ENCODE data around the gene HOXB3. TPM values are rescaled to one million over a fixed set of nuclear protein-coding genes. Genes with fewer than 3 reads are reported as not detected.
A peak's percentile ranks its signal among the peaks of the same experiment; 100 is the strongest.
"Not testable (repeated sequence)": the region's sequence is repeated elsewhere in the genome, so short reads cannot be mapped to it uniquely, and the experiment has no call there.

HOXB3 gene
- total RNA-seq, 2 experiments from 2014 or later, result 10.5 to 13.6 TPM

- POLR2A ChIA-PET, result interaction anchor here (0.7 to 1.3 kb wide), 3 partner anchors 10 to 72 kb away, joined by 3 to 4 read pairs (median 3); no protein-coding TSS in a partner anchor
- peaks cover 45% of the 10 kb centered on the region for H3K27me3 Mint-ChIP-seq
- ATAC-seq (ENCODE audit: low read depth) (no peak), DNase-seq (no peak)
- no peak overlapping the region for H3K27ac Mint-ChIP-seq
- peaks cover 46% of the 10 kb centered on the region for H3K4me1 Mint-ChIP-seq
- H3K36me3 Mint-ChIP-seq, result peaks cover 7% of the 10 kb centered on the region
- no peak overlapping the region for H3K4me3 Mint-ChIP-seq
- no peaks in the 10 kb centered on the region for H3K9me3 Mint-ChIP-seq
Measured at GRCh38 chr17:48515925-48516900, 73.8 kb downstream of the HOXB3 start.

DNA sequence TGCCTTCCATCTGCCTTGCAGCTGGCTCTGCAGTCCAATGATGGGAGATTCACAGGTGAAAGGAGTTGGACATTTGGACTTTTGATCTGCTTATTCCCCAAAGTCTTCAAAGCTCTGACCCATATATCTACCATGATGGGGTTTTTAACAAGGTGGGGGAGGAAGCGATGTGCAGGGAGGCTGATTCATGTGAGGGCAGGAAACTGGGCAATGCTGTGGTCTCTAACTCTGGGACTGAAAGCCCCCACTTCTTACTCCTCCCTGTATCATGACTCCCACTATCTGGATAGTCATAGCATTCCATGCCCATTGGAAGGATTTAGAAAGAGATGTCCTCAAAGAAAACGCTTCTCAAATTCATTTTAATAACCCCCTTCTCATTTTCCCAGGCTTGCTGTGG, 75.6 kb downstream of the HOXB3 start:
- peak overlapping the region; percentile 31 for H3K4me3 Mint-ChIP-seq
- ATAC-seq (ENCODE audit: low read depth) (no peak), DNase-seq (no peak)
- H3K27ac Mint-ChIP-seq, result peak overlapping the region; percentile 65
- peaks cover 7% of the 10 kb centered on the region for H3K36me3 Mint-ChIP-seq
- peaks cover 35% of the 10 kb centered on the region for H3K27me3 Mint-ChIP-seq
- POLR2A ChIA-PET, result interaction anchor here (0.9 to 2.2 kb wide), 3 partner anchors 9 to 32 kb away, joined by 3 to 13 read pairs (median 3); no protein-coding TSS in a partner anchor
- no peaks in the 10 kb centered on the region for H3K9me3 Mint-ChIP-seq
- H3K4me1 Mint-ChIP-seq, result peaks cover 51% of the 10 kb centered on the region

- no peak for ATAC-seq (ENCODE audit: low read depth)
- no peak for DNase-seq
- POLR2A ChIA-PET, result interaction anchor here (0.9 to 2.2 kb wide), 7 partner anchors 8 to 33 kb away, joined by 3 to 21 read pairs (median 3); no protein-coding TSS in a partner anchor
- Mint-ChIP-seq H3K4me3 (peak overlapping the region; percentile 85), H3K36me3 (peaks cover 7% of the 10 kb centered on the region), H3K27ac (peak overlapping the region; percentile 95), H3K4me1 (peaks cover 49% of the 10 kb centered on the region), H3K27me3 (peaks cover 34% of the 10 kb centered on the region), H3K9me3 (peaks cover 1% of the 10 kb centered on the region)
Measured at GRCh38 chr17:48513666-48514455, 76.2 kb downstream of the HOXB3 start.

GRCh38 chr17:48513097-48513496, 76.9 kb downstream of the HOXB3 start:
- Mint-ChIP-seq H3K36me3 (peaks cover 7% of the 10 kb centered on the region), H3K9me3 (peaks cover 1% of the 10 kb centered on the region), H3K4me1 (peaks cover 49% of the 10 kb centered on the region), H3K4me3 (peak overlapping the region; percentile 85), H3K27me3 (peaks cover 34% of the 10 kb centered on the region), H3K27ac (peak overlapping the region; percentile 95)
- POLR2A ChIA-PET, result interaction anchor here (0.9 to 2.2 kb wide), 5 partner anchors 9 to 34 kb away, joined by 3 to 21 read pairs (median 5); no protein-coding TSS in a partner anchor
- ATAC-seq (ENCODE audit: low read depth) (peak; percentile 57), DNase-seq (no peak)

DNA sequence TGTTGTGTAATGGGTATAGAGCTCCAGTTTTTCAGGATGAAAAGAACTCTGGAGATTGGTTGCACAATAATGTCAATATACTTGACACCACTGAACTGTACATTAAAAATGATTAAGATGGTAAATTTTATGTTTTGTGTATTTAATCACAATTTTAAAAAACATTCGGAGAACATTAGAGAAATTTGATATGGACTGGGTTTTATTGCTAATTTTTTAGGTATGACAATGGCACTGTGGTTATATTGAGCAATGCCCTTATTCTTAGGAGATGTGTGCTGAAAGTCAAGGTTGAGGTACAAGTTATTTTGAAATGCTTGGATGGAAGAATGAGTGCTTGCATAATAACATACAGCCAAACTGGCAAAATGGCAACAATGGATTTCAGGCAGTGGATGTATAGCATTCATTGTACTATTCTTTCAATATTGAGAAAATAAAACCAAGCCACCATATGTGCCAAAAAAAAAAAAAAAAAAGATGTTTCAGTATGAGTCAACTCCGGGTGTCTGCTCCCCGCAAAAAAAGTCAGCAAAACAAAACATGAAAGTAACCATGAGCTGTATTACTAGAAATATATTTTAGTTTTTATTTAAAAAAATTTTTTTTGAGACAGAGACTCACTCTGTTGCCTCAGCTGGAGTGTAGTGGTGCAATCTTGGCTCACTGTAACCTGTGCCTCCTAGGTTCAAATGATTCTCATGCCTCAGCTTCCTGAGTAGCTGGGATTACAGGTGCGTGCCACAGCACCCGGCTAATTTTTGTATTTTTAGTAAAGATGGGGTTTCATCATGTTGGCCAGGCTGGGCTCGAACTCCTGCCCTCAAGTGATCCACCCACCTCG, 79.1 kb downstream of the HOXB3 start:
- peaks cover 46% of the 10 kb centered on the region for H3K4me1 Mint-ChIP-seq
- H3K27ac Mint-ChIP-seq, result peak overlapping the region; percentile 95
- H3K36me3 Mint-ChIP-seq, result peaks cover 8% of the 10 kb centered on the region
- H3K4me3 Mint-ChIP-seq, result peak overlapping the region; percentile 59
- peak; percentile 46 for DNase-seq
- peak; percentile 82 for ATAC-seq (ENCODE audit: low read depth)
- H3K9me3 Mint-ChIP-seq, result peaks cover 1% of the 10 kb centered on the region
- peaks cover 18% of the 10 kb centered on the region for H3K27me3 Mint-ChIP-seq
- POLR2A ChIA-PET, result interaction anchor here (0.5 to 1.7 kb wide), 12 partner anchors 8 to 511 kb away, joined by 3 to 9 read pairs (median 4); no protein-coding TSS in a partner anchor

DNA sequence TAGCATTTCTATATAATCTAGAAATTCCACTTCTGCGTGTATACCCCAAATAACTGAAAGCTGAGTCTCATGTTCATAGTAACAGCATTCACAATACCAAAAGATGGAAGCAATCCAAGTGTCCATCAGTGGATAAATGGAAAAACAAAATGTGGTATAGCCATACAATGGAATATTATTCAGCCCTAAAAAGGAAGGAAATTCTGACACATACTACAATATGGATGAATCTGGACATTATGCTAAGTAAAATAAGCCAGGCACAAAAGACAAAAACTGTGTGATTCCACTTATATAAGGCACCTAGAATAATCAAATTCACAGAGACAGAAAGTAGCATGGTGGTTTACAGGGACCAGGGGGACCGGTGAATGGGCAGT, 79.7 kb downstream of the HOXB3 start:
- Mint-ChIP-seq H3K4me3 (peak overlapping the region; percentile 59), H3K36me3 (peaks cover 8% of the 10 kb centered on the region), H3K27me3 (peaks cover 13% of the 10 kb centered on the region), H3K27ac (peak overlapping the region; percentile 95), H3K4me1 (peaks cover 51% of the 10 kb centered on the region), H3K9me3 (peaks cover 1% of the 10 kb centered on the region)
- ATAC-seq (ENCODE audit: low read depth) (no peak), DNase-seq (no peak)
- POLR2A ChIA-PET, result interaction anchor here (1.7 kb wide), 1 partner anchor 36 kb away, joined by 9 read pairs; no protein-coding TSS in a partner anchor

- H3K4me3 Mint-ChIP-seq; POLR2A ChIA-PET; H3K36me3 Mint-ChIP-seq; H3K27ac Mint-ChIP-seq; H3K27me3 Mint-ChIP-seq; H3K9me3 Mint-ChIP-seq; ATAC-seq (ENCODE audit: low read depth); DNase-seq: not testable (repeated sequence)
- peaks cover 53% of the 10 kb centered on the region for H3K4me1 Mint-ChIP-seq
Measured at GRCh38 chr17:48509708-48510107, 80.3 kb downstream of the HOXB3 start.

DNA sequence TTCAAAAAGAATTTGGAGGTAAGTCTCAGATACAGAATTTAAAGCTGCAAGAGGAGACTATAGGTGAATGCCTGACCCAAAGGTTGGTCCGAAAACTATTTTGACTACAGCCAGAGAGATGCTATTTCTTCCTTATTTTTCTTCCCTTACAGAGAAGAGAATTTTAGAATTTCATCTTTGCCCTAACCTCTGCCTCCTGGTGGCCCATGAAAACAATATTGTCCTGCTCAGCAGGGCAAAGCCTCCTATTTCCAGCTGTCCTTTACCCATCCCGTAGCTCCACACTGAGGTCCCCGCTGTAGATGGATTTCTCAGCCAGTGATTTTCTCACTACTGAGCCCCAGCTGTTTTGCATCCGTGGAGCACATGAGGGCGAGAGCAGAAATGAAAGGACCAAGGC, 83.8 kb downstream of the HOXB3 start:
- Mint-ChIP-seq H3K36me3 (peaks cover 3% of the 10 kb centered on the region), H3K9me3 (peaks cover 1% of the 10 kb centered on the region), H3K4me1 (peaks cover 29% of the 10 kb centered on the region), H3K27ac (peak overlapping the region; percentile 64), H3K4me3 (peak overlapping the region; percentile 22), H3K27me3 (peaks cover 16% of the 10 kb centered on the region)
- POLR2A ChIA-PET, result interaction anchor here (0.5 to 1.3 kb wide), 10 partner anchors 8 to 71 kb away, joined by 3 to 4 read pairs (median 3); no protein-coding TSS in a partner anchor
- no peak for DNase-seq
- no peak for ATAC-seq (ENCODE audit: low read depth)

DNA sequence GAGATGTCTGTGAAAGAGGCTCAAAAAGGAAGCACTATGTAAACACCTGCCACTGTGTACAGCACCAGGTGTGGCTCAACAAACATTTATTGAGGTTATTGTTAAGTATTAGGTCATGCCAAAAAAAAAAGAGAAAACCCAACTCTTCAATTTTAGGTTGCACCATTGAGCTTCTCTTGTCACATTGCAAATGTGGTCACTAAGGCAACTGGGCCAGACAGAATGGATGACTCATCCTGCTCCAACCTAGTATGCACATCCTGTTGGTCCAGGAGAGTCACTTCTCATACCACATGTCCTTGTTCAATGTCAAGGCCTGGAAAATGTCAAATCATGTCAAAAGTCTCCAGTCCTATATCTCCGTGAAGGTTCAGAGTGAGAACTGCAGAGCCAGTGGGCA, 84.3 kb downstream of the HOXB3 start:
- Mint-ChIP-seq H3K27ac (peak overlapping the region; percentile 64), H3K27me3 (peaks cover 18% of the 10 kb centered on the region), H3K36me3 (peaks cover 3% of the 10 kb centered on the region), H3K4me1 (peaks cover 27% of the 10 kb centered on the region), H3K9me3 (peaks cover 1% of the 10 kb centered on the region), H3K4me3 (peak overlapping the region; percentile 22)
- ATAC-seq (ENCODE audit: low read depth) (peak; percentile 96), DNase-seq (no peak)
- POLR2A ChIA-PET, result interaction anchor here (0.5 to 1.3 kb wide), 10 partner anchors 9 to 71 kb away, joined by 3 to 4 read pairs (median 3); no protein-coding TSS in a partner anchor

DNA sequence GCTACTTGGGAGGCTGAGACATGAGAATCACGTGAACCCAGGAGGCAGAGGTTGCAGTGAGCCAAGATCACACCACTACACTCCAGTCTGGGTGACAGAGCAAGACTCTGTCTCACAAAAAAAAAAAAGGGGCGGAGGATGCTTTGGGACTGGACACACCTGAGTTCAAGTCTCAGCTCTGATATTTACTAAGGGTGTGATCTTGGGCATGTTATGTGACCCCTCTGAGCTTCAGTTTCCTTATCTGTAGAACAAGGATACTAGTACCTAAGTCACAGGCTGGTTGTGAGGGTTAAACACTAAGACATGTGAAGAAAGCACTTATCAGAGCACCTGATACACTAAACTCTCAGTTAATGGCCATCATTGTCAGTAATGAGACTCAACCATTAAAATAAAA, 85.1 kb downstream of the HOXB3 start:
- no peak overlapping the region for H3K4me3 Mint-ChIP-seq
- DNase-seq (no peak), ATAC-seq (ENCODE audit: low read depth) (no peak)
- POLR2A ChIA-PET, result no interaction called here
- H3K9me3 Mint-ChIP-seq, result peaks cover 1% of the 10 kb centered on the region
- H3K27me3 Mint-ChIP-seq, result peaks cover 25% of the 10 kb centered on the region
- H3K27ac Mint-ChIP-seq, result peak overlapping the region; percentile 58
- peaks cover 20% of the 10 kb centered on the region for H3K4me1 Mint-ChIP-seq
- H3K36me3 Mint-ChIP-seq, result peaks cover 3% of the 10 kb centered on the region

- Mint-ChIP-seq H3K4me3 (no peak overlapping the region), H3K36me3 (peaks cover 3% of the 10 kb centered on the region), H3K4me1 (peaks cover 20% of the 10 kb centered on the region), H3K27ac (no peak overlapping the region), H3K9me3 (no peaks in the 10 kb centered on the region), H3K27me3 (peaks cover 36% of the 10 kb centered on the region)
- no peak for DNase-seq
- no peak for ATAC-seq (ENCODE audit: low read depth)
- POLR2A ChIA-PET, result interaction anchor here (1.0 to 1.3 kb wide), 3 partner anchors 10 to 71 kb away, joined by 3 to 5 read pairs (median 3); no protein-coding TSS in a partner anchor
Measured at GRCh38 chr17:48503747-48504146, 86.3 kb downstream of the HOXB3 start.

- Mint-ChIP-seq H3K36me3 (peaks cover 3% of the 10 kb centered on the region), H3K27ac (no peak overlapping the region), H3K4me3 (no peak overlapping the region), H3K4me1 (peaks cover 20% of the 10 kb centered on the region), H3K9me3 (no peaks in the 10 kb centered on the region), H3K27me3 (peaks cover 43% of the 10 kb centered on the region)
- DNase-seq (no peak), ATAC-seq (ENCODE audit: low read depth) (no peak)
- POLR2A ChIA-PET, result interaction anchor here (0.6 to 1.0 kb wide), 2 partner anchors 8 to 10 kb away, joined by 3 to 4 read pairs; no protein-coding TSS in a partner anchor
Measured at GRCh38 chr17:48502901-48503300, 87.1 kb downstream of the HOXB3 start.
